GM19025 (cell line): ENCODE measurements around the gene SCGB1C1.
"Not testable (repeated sequence)": the region's sequence is repeated elsewhere in the genome, so short reads cannot be mapped to it uniquely, and the experiment has no call there.

ENCODE experiments used
- ATAC-seq: cut with Tn5 transposase; IDR thresholded peaks from one replicate; pipeline ENCODE4 v1.9.1; 2021; ENCODE audit warnings: mild to moderate bottlenecking, low read depth, moderate library complexity; ENCODE audit not compliant: unreplicated experiment

Gene SCGB1C1

GRCh38 chr11:192674-193128 lies at the start of gene SCGB1C1:
Gene SCGB1C1 (plus strand): TSS chr11:193078. CDS start chr11:193100, 22 bp downstream.
- not testable (repeated sequence) for ATAC-seq

GRCh38 chr11:180242-180641 lies 12.6 kb upstream of the SCGB1C1 start:
- ATAC-seq = not testable (repeated sequence)

- ATAC-seq = not testable (repeated sequence)
Measured at GRCh38 chr11:189200-189783, 3.6 kb upstream of the SCGB1C1 start.

GRCh38 chr11:189843-190311 lies 3.0 kb upstream of the SCGB1C1 start:
- peak; percentile 76 for ATAC-seq

- ATAC-seq = not testable (repeated sequence)
Measured at GRCh38 chr11:190546-190945, 2.3 kb upstream of the SCGB1C1 start.

- not testable (repeated sequence) for ATAC-seq
Measured at GRCh38 chr11:191490-192478, 1.1 kb upstream of the SCGB1C1 start.

GRCh38 chr11:193481-193880 lies 603 bp downstream of the SCGB1C1 start:
- not testable (repeated sequence) for ATAC-seq

GRCh38 chr11:196786-197731 lies 4.2 kb downstream of the SCGB1C1 start:
- no peak for ATAC-seq

GRCh38 chr11:197741-198235 lies 4.9 kb downstream of the SCGB1C1 start:
- no peak for ATAC-seq

GRCh38 chr11:198236-198806 lies 5.4 kb downstream of the SCGB1C1 start:
- no peak for ATAC-seq

- ATAC-seq = no peak
Measured at GRCh38 chr11:199004-199581, 6.2 kb downstream of the SCGB1C1 start.

- ATAC-seq = no peak
Measured at GRCh38 chr11:199782-200181, 6.9 kb downstream of the SCGB1C1 start.

GRCh38 chr11:200224-201003 lies 7.5 kb downstream of the SCGB1C1 start:
- ATAC-seq = no peak

- no peak for ATAC-seq
Measured at GRCh38 chr11:201966-202365, 9.1 kb downstream of the SCGB1C1 start.

- no peak for ATAC-seq
Measured at GRCh38 chr11:202490-202889, 9.6 kb downstream of the SCGB1C1 start.

GRCh38 chr11:203056-203944 lies 10.4 kb downstream of the SCGB1C1 start:
- ATAC-seq = no peak

- ATAC-seq = no peak
Measured at GRCh38 chr11:203945-204586, 11.2 kb downstream of the SCGB1C1 start.
